SU-DHL-6 (cell line): Measurements from ENCODE around the gene UROC1.

Experiments used
- EZH2phosphoT487 ChIP-seq: fragments of 200-600 bp; sonication (generic), shearing (Covaris generic); conservative IDR thresholded peaks from 2 replicates; pipeline ENCODE4 v1.6.1; 2018; ENCODE audit warnings: mild to moderate bottlenecking, antibody characterized with exemption, low read length, moderate library complexity, mixed read lengths
- TF ChIP-seq, protein P1 (sequence below): fragments of 200-600 bp; sonication (generic); IDR thresholded peaks from one replicate; pipeline ENCODE4 v1.5.1; 2017; ENCODE audit warnings: antibody characterized with exemption, mild to moderate bottlenecking, low read length, moderate library complexity; ENCODE audit not compliant: insufficient read depth, poor library complexity, severe bottlenecking

DNA sequence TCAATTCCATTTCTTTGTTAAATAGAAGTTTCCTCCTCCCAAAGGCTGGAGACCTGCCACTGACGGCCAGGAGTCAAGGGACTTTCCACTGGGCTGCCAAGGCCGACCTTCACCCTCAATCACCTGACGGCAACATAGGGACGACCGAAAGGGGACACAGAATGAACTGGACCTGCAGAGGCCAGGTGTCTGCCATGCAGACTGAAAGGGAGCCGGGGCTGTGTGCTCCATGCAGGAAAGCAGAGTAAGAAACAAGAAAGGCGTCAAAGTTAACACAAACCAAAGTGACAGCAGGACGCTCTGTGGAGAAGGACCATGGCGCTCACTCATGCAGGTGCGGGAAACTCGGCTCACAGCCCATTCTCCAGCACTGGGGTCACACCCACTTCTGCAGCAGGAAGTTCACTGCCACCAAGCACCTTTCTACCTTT is 67.9 kb downstream of the UROC1 start:
- TF ChIP-seq, protein P1, sequence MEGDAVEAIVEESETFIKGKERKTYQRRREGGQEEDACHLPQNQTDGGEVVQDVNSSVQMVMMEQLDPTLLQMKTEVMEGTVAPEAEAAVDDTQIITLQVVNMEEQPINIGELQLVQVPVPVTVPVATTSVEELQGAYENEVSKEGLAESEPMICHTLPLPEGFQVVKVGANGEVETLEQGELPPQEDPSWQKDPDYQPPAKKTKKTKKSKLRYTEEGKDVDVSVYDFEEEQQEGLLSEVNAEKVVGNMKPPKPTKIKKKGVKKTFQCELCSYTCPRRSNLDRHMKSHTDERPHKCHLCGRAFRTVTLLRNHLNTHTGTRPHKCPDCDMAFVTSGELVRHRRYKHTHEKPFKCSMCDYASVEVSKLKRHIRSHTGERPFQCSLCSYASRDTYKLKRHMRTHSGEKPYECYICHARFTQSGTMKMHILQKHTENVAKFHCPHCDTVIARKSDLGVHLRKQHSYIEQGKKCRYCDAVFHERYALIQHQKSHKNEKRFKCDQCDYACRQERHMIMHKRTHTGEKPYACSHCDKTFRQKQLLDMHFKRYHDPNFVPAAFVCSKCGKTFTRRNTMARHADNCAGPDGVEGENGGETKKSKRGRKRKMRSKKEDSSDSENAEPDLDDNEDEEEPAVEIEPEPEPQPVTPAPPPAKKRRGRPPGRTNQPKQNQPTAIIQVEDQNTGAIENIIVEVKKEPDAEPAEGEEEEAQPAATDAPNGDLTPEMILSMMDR: no peak
- no peak for TF ChIP-seq EZH2phosphoT487
